Endodermal cell (in vitro differentiated cells): Measurements from ENCODE around the gene CCDC66. TPM values are rescaled to one million over a fixed set of nuclear protein-coding genes. Genes with fewer than 3 reads are reported as not detected.

Source experiments
- DNase-seq: peaks from one replicate; pipeline ENCODE4 v3.0.0-alpha.2; 2017
- H3K27ac ChIP-seq: 2 replicates; pipeline ENCODE4 v1.5.1; 2013; ENCODE audit warnings: mild to moderate bottlenecking, low read depth, low read length, moderate library complexity
- H3K27me3 ChIP-seq: 2 replicates; pipeline ENCODE4 v1.6.1; 2013; ENCODE audit warnings: mild to moderate bottlenecking, low read length, moderate library complexity; ENCODE audit not compliant: insufficient read depth, control insufficient read depth, poor library complexity, severe bottlenecking
- H3K36me3 ChIP-seq: 2 replicates; pipeline ENCODE4 v1.7.0; 2013; ENCODE audit warnings: mild to moderate bottlenecking, low read length, moderate library complexity; ENCODE audit not compliant: control insufficient read depth, insufficient read depth
- H3K4me1 ChIP-seq: one replicate; pipeline ENCODE4 v1.7.0; 2013; ENCODE audit warnings: low read length; ENCODE audit not compliant: control insufficient read depth, insufficient read depth
- H3K4me3 ChIP-seq: 2 replicates; pipeline ENCODE4 v1.5.1; 2013; ENCODE audit warnings: mild to moderate bottlenecking, low read length, moderate library complexity
- H3K9ac ChIP-seq: 2 replicates; pipeline ENCODE4 v1.6.1; 2013; ENCODE audit warnings: mild to moderate bottlenecking, low read length, moderate library complexity; ENCODE audit not compliant: poor library complexity, severe bottlenecking; ENCODE audit errors: extremely low read depth
- H3K9me3 ChIP-seq: 2 replicates; pipeline ENCODE4 v1.6.1; 2013; ENCODE audit warnings: mild to moderate bottlenecking, low read length, moderate library complexity; ENCODE audit not compliant: control insufficient read depth
- H3K27ac Mint-ChIP-seq: 2 replicates; pipeline ENCODE4 v1.8.0; 2020; ENCODE audit warnings: mixed read lengths
- H3K27me3 Mint-ChIP-seq: 2 replicates; pipeline ENCODE4 v1.8.0; 2021; ENCODE audit warnings: mild to moderate bottlenecking, mixed read lengths; ENCODE audit not compliant: insufficient read depth
- H3K36me3 Mint-ChIP-seq: 2 replicates; pipeline ENCODE4 v1.8.0; 2020; ENCODE audit warnings: low read depth, mixed read lengths
- H3K4me1 Mint-ChIP-seq: 2 replicates; pipeline ENCODE4 v1.8.0; 2020; ENCODE audit warnings: mixed read lengths
- H3K4me3 Mint-ChIP-seq: 2 replicates; pipeline ENCODE4 v1.8.0; 2020; ENCODE audit warnings: mild to moderate bottlenecking, moderate library complexity, mixed read lengths
- H3K9me3 Mint-ChIP-seq: 2 replicates; pipeline ENCODE4 v1.8.0; 2020; ENCODE audit warnings: mild to moderate bottlenecking, mixed read lengths
- WGBS, 2 experiments: methylation state at CpG; one replicate each; pipeline versions ENCODE4 v1.1.5 to v1.1.7; 2013; ENCODE audit warnings: missing lambda C conversion rate in 2 of 2, mixed read lengths in 1 of 2; ENCODE audit not compliant: insufficient coverage in 1 of 2, insufficient read length in 1 of 2; 5-methylcytosine and 5-hydroxymethylcytosine counted together
- long read RNA-seq, 4 experiments: library from polyadenylated mRNA in 2 of 4; library from RNA in 1 of 4; library from capped mRNA in 1 of 4; stranded (forward) in 3 of 4; unstranded in 1 of 4; transcript quantifications; one replicate each; pipeline ENCODE4 v2.0.0, GENCODE V29; 2020 to 2021; ENCODE audit warnings: inconsistent platforms in 1 of 4
- polyA plus RNA-seq, 2 experiments: library from polyadenylated mRNA; stranded (reverse); fragments of 50-300 nt; gene quantifications; one replicate each; pipeline ENCODE4 v1.2.3, GENCODE V29; 2013
- total RNA-seq, 2 donors: library from RNA; stranded (reverse); fragmentation: NEBNext Ultra II Directional in 1 of 2; extraction: Animal tissue kit (Norgen Biotek cat#: 25700) in 1 of 2; gene quantifications; 2 replicates in 1 of 2; 3 replicates in 1 of 2; pipeline ENCODE4 v1.2.1, GENCODE V29; 2021
- TF ChIP-seq, protein P1 (sequence below): fragments of 200-600 bp; sonication (generic); conservative IDR thresholded peaks from 2 replicates; pipeline ENCODE4 v1.5.0; 2021; ENCODE audit warnings: antibody characterized with exemption, mild to moderate bottlenecking

Gene CCDC66
- 10 to 100 TPM; 32.1 to 36.4 TPM for total RNA-seq
- polyA plus RNA-seq (2013, experiment 1 of 2) = 29.2 TPM
- polyA plus RNA-seq (2013, experiment 2 of 2) = 27.2 TPM
- long read RNA-seq, experiment 1, partial matches to known transcripts = 1 of 3 reads
- long read RNA-seq, experiment 1, other reads (novel, unspliced or antisense) = 1 of 3 reads
- long read RNA-seq, experiment 2, transcript CCDC66-203 (18 exons, 3,096 nt) = major isoform, 5 of 22 reads
- long read RNA-seq, experiment 2, partial matches to known transcripts = 1 of 22 reads
- long read RNA-seq, experiment 2, other reads (novel, unspliced or antisense) = 14 of 22 reads
- long read RNA-seq, experiment 3, partial matches to known transcripts = 9 of 33 reads
- long read RNA-seq, experiment 3, other reads (novel, unspliced or antisense) = 24 of 33 reads
- long read RNA-seq, experiment 4, partial matches to known transcripts = 6 of 12 reads
- long read RNA-seq, experiment 4, other reads (novel, unspliced or antisense) = 3 of 12 reads

DNA sequence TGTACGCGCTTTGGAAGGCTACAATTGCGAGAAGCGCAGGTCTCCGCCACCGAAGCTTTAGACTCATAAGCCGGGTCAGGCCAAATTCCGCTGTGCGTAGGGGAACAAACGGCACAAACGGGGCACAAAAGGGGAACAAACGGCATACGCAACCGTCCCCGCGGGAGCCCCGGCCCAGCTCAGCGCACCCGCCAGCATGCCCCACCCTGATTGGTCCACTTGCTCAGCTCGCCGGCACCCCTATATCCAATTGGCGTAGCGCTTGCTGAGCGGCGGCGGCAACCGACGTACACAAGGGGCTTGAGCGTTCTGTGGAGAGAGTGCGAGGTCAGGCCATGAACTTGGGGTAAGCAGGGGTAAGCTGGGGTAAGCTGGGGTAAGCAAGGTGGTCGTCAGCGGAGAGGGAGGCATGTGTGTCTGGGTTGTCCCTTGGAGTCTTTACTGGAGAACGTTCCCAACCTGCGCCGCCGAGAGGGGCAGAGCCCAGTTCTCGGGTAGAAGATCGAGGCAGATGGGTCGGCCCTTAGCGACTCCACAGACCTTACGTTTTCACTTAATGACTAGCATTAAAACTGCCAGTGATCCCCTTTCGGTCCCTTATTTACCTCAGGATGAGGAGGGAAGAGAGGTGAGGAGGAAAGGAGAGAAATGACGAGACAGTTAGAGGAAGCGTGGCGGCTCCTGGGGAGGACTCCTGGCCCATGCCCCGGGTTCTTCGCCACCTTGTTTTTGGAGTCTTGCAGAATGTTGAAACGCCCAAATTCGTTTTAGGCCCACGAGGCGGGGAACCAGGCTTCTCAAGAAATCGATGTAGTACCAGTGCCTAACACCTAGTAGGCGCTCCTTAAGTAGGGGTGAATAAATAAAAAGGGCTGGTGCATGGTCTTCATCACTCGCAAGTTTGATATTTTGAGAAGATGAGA lies at the start of gene CCDC66:
TSS of gene CCDC66 (plus strand) at position 268 of the 923 bp plus-strand sequence. CDS start at position 336, 68 bp downstream.
- H3K9ac ChIP-seq = peak within 1 kb of the TSS; percentile 87
- no peaks in the 10 kb centered on the region for H3K4me1 ChIP-seq
- DNase-seq = peak; percentile 97
- Mint-ChIP-seq H3K4me1 (no peaks in the 10 kb centered on the region), H3K27me3 (peaks cover 2% of the 10 kb centered on the region), H3K36me3 (peaks cover 15% of the 10 kb centered on the region), H3K9me3 (no peaks in the 10 kb centered on the region), H3K4me3 (peak within 1 kb of the TSS; percentile 97), H3K27ac (peak within 1 kb of the TSS; percentile 99)
- no peaks in the 10 kb centered on the region for H3K9me3 ChIP-seq
- TF ChIP-seq, protein P1, sequence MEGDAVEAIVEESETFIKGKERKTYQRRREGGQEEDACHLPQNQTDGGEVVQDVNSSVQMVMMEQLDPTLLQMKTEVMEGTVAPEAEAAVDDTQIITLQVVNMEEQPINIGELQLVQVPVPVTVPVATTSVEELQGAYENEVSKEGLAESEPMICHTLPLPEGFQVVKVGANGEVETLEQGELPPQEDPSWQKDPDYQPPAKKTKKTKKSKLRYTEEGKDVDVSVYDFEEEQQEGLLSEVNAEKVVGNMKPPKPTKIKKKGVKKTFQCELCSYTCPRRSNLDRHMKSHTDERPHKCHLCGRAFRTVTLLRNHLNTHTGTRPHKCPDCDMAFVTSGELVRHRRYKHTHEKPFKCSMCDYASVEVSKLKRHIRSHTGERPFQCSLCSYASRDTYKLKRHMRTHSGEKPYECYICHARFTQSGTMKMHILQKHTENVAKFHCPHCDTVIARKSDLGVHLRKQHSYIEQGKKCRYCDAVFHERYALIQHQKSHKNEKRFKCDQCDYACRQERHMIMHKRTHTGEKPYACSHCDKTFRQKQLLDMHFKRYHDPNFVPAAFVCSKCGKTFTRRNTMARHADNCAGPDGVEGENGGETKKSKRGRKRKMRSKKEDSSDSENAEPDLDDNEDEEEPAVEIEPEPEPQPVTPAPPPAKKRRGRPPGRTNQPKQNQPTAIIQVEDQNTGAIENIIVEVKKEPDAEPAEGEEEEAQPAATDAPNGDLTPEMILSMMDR = peak; percentile 85
- H3K36me3 ChIP-seq = peaks cover 27% of the 10 kb centered on the region
- H3K27me3 ChIP-seq = no peaks in the 10 kb centered on the region
- H3K27ac ChIP-seq = peak within 1 kb of the TSS; percentile 90
- peak within 1 kb of the TSS; percentile 97 for H3K4me3 ChIP-seq
- WGBS, 2 experiments = 0 to 1% methylated on average over 33 to 54 of the region's 54 CpGs

DNA sequence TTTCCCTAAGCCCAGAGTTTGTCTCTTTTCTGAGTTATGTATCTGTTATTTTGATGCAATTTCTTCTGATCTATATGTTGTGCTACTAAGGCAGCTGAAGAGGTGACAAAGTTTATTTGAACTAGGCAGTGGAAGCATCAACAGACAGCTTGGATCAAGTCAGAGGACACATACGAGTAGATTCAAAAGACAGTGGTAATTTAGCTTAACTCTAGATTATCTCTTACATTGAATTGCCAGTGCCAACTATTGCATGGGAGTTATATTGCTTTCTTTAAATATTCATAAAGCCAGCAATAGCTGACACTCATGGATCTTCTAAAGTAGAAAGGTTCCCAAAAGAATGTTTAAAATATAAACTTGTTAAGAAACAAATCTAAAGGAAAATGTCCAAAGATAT lies 37.3 kb upstream of the CCDC66 start:
- no peaks in the 10 kb centered on the region for H3K9me3 ChIP-seq
- H3K9me3 Mint-ChIP-seq = no peaks in the 10 kb centered on the region
- H3K4me3 Mint-ChIP-seq = no peak overlapping the region
- no peaks in the 10 kb centered on the region for H3K36me3 Mint-ChIP-seq
- peaks cover 3% of the 10 kb centered on the region for H3K27me3 Mint-ChIP-seq
- no peak overlapping the region for H3K9ac ChIP-seq
- TF ChIP-seq, protein P1 = no peak
- no peak overlapping the region for H3K4me3 ChIP-seq
- no peak for DNase-seq
- 74% methylated on average over 1 of the region's 1 CpG; no CpG with 5 or more reads in 1 of the 2 experiments for WGBS, 2 experiments
- H3K36me3 ChIP-seq = no peaks in the 10 kb centered on the region
- H3K4me1 Mint-ChIP-seq = no peaks in the 10 kb centered on the region
- no peaks in the 10 kb centered on the region for H3K4me1 ChIP-seq
- H3K27ac ChIP-seq = no peak overlapping the region
- no peak overlapping the region for H3K27ac Mint-ChIP-seq
- no peaks in the 10 kb centered on the region for H3K27me3 ChIP-seq

DNA sequence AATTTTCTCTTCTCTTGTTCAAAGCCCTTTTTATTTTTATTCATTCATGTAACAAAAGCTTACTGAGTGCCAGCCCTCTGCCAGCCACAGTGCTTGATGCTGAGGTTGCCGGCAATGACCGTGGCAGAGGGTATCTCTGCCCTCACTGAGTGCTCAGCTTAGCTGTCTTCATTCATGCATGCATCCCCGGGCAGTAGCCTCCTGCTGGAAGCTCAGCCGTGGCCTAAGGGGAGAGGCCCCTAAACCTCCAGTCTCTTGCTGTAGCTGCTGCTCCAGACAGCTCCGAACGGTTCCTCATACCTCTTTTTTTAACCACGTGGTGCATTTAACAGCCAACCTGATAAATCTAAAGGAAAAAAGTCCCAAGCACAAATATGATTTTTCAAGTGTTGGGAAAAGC lies 34.6 kb upstream of the CCDC66 start:
- peaks cover 2% of the 10 kb centered on the region for H3K4me1 Mint-ChIP-seq
- H3K27me3 Mint-ChIP-seq = peaks cover 3% of the 10 kb centered on the region
- no peaks in the 10 kb centered on the region for H3K9me3 Mint-ChIP-seq
- no peaks in the 10 kb centered on the region for H3K27me3 ChIP-seq
- no peaks in the 10 kb centered on the region for H3K36me3 ChIP-seq
- H3K4me1 ChIP-seq = no peaks in the 10 kb centered on the region
- no peaks in the 10 kb centered on the region for H3K36me3 Mint-ChIP-seq
- H3K9ac ChIP-seq = no peak overlapping the region
- 65 to 73% methylated on average over 7 of the region's 7 CpGs for WGBS, 2 experiments
- TF ChIP-seq, protein P1 = no peak
- H3K27ac Mint-ChIP-seq = no peak overlapping the region
- no peak for DNase-seq
- no peaks in the 10 kb centered on the region for H3K9me3 ChIP-seq
- H3K27ac ChIP-seq = no peak overlapping the region
- H3K4me3 Mint-ChIP-seq = no peak overlapping the region
- H3K4me3 ChIP-seq = no peak overlapping the region
